Mucosa of gallbladder (tissue), 1 donor: ENCODE data around the gene LRP11. TPM values are rescaled to one million over a fixed set of nuclear protein-coding genes. Genes with fewer than 3 reads are reported as not detected.
"Not testable (repeated sequence)": the region's sequence is repeated elsewhere in the genome, so short reads cannot be mapped to it uniquely, and the experiment has no call there.

Source experiments
- DNase-seq: peaks from one replicate; pipeline ENCODE4 v3.0.0-alpha.2; 2020; ENCODE audit warnings: low spot score
- total RNA-seq: library from RNA; stranded (reverse); gene quantifications from one replicate; pipeline ENCODE4 v1.2.1, GENCODE V29; 2021
- donor health status: DM: no; HTN: no; CAD: no.

The LRP11 gene
- total RNA-seq, 1 donor from 2014 or later = 50.0 TPM

- no peak for DNase-seq
Measured at GRCh38 chr6:149869275-149869892, 5.2 kb upstream of the LRP11 start.

GRCh38 chr6:149867876-149868640 lies 3.9 kb upstream of the LRP11 start:
- peak; percentile 42 for DNase-seq

- DNase-seq = peak; percentile 56
Measured at GRCh38 chr6:149864578-149865535, 698 bp upstream of the LRP11 start.

- peak; percentile 73 for DNase-seq
Measured at GRCh38 chr6:149862922-149863697, 1.0 kb downstream of the LRP11 start.

- not testable (repeated sequence) for DNase-seq
Measured at GRCh38 chr6:149862424-149862738, 1.8 kb downstream of the LRP11 start.

GRCh38 chr6:149861603-149862423 lies 2.3 kb downstream of the LRP11 start:
- DNase-seq = no peak

GRCh38 chr6:149860834-149861602 lies 3.1 kb downstream of the LRP11 start:
- DNase-seq = no peak

- DNase-seq = no peak
Measured at GRCh38 chr6:149860513-149860833, 3.7 kb downstream of the LRP11 start.

- no peak for DNase-seq
Measured at GRCh38 chr6:149859938-149860337, 4.2 kb downstream of the LRP11 start.

GRCh38 chr6:149859368-149859767 lies 4.8 kb downstream of the LRP11 start:
- DNase-seq = no peak

GRCh38 chr6:149857541-149857940 lies 6.6 kb downstream of the LRP11 start:
- DNase-seq = no peak

- DNase-seq = no peak
Measured at GRCh38 chr6:149856256-149856994, 7.7 kb downstream of the LRP11 start.

GRCh38 chr6:149855741-149856140 lies 8.4 kb downstream of the LRP11 start:
- no peak for DNase-seq

GRCh38 chr6:149855040-149855654 lies 9.0 kb downstream of the LRP11 start:
- no peak for DNase-seq

GRCh38 chr6:149854532-149854931 lies 9.6 kb downstream of the LRP11 start:
- DNase-seq = no peak

- DNase-seq = not testable (repeated sequence)
Measured at GRCh38 chr6:149854017-149854416, 10.1 kb downstream of the LRP11 start.

- DNase-seq = no peak
Measured at GRCh38 chr6:149852881-149853280, 11.3 kb downstream of the LRP11 start.

- DNase-seq = no peak
Measured at GRCh38 chr6:149852180-149852579, 12.0 kb downstream of the LRP11 start.
